DND-41 (cell line): ENCODE results near the gene SLC1A2.

Experiments used
- CTCF ChIP-seq: IDR thresholded peaks from 2 replicates; pipeline ENCODE4 v1.5.1; 2012; ENCODE audit warnings: borderline replicate concordance, low read length, moderate library complexity, mild to moderate bottlenecking; ENCODE audit not compliant: poor library complexity, severe bottlenecking; ENCODE audit errors: extremely low read depth
- EZH2 ChIP-seq: IDR thresholded peaks from 3 replicates; pipeline ENCODE4 v1.6.1; 2012; ENCODE audit warnings: borderline replicate concordance, low read depth, mild to moderate bottlenecking, moderate library complexity, low read length, inconsistent platforms; ENCODE audit not compliant: severe bottlenecking

GRCh38 chr11:35245056-35245455 is 174.3 kb downstream of the SLC1A2 start:
- TF ChIP-seq CTCF = no peak
- TF ChIP-seq EZH2 = no peak
